ENCODE measurements around the gene PKDCC.

Gene PKDCC, protein sequence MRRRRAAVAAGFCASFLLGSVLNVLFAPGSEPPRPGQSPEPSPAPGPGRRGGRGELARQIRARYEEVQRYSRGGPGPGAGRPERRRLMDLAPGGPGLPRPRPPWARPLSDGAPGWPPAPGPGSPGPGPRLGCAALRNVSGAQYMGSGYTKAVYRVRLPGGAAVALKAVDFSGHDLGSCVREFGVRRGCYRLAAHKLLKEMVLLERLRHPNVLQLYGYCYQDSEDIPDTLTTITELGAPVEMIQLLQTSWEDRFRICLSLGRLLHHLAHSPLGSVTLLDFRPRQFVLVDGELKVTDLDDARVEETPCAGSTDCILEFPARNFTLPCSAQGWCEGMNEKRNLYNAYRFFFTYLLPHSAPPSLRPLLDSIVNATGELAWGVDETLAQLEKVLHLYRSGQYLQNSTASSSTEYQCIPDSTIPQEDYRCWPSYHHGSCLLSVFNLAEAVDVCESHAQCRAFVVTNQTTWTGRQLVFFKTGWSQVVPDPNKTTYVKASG

DNA sequence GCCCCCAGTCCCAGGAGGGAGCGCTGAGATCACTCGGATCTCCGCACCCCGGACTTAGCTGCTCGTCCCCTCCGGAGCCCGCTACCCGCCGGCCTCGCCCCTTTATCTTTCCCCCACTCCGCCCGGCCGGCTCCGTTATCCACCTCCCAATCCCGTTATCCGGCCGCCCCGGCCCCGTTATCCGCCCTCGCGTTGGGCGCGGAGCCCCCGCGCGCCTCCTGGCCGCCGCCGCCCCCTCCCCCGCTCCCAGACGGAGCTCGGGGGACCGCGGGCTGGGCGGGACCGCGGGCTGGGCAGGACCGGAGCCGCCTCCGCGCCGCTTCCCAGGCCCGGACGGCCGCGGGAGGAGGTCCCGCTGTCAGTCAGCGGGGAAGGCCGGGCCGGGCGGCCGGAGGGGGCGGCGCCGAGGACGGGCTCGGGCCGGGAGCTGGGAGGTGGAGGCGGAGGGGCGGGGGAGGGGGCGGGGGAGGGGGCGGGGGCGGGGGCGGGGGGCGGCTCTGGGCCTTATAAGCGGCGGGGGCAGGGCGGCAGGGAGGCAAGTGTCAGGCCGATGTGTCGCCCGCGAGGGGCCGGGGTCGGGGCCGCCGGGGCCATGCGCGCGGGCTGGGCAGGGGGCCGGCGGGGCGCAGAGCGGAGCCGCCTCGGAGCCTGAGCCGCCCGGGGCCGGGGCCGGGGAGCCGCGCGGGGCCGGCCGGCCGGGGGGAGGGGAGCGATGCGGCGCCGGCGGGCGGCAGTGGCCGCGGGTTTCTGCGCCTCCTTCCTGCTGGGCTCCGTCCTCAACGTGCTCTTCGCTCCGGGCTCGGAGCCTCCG is at the start of gene PKDCC:
PKDCC (plus strand) TSS at position 534 of the 811 bp plus-strand sequence; CDS start at position 713, 179 bp downstream.
- peak within 1 kb of the TSS; percentile 87 for H3K4me3 ChIP-seq (ENCODE audit: low read length)
- peak within 1 kb of the TSS; percentile 90 for H3K9ac ChIP-seq (ENCODE audit: low read length)
- peaks cover 13% of the 10 kb centered on the region for H3K27me3 ChIP-seq (ENCODE audit: control insufficient read depth, insufficient read depth, low read length)
- no peaks in the 10 kb centered on the region for H3K9me3 ChIP-seq (ENCODE audit: control insufficient read depth, low read depth, low read length)
- peaks cover 50% of the 10 kb centered on the region for H3K4me1 ChIP-seq (ENCODE audit: control insufficient read depth, low read depth, low read length)
- H3K27ac ChIP-seq (ENCODE audit: low read length), result peak within 1 kb of the TSS; percentile 95
- H3K36me3 ChIP-seq (ENCODE audit: control insufficient read depth, low read depth, low read length), result no peaks in the 10 kb centered on the region

DNA sequence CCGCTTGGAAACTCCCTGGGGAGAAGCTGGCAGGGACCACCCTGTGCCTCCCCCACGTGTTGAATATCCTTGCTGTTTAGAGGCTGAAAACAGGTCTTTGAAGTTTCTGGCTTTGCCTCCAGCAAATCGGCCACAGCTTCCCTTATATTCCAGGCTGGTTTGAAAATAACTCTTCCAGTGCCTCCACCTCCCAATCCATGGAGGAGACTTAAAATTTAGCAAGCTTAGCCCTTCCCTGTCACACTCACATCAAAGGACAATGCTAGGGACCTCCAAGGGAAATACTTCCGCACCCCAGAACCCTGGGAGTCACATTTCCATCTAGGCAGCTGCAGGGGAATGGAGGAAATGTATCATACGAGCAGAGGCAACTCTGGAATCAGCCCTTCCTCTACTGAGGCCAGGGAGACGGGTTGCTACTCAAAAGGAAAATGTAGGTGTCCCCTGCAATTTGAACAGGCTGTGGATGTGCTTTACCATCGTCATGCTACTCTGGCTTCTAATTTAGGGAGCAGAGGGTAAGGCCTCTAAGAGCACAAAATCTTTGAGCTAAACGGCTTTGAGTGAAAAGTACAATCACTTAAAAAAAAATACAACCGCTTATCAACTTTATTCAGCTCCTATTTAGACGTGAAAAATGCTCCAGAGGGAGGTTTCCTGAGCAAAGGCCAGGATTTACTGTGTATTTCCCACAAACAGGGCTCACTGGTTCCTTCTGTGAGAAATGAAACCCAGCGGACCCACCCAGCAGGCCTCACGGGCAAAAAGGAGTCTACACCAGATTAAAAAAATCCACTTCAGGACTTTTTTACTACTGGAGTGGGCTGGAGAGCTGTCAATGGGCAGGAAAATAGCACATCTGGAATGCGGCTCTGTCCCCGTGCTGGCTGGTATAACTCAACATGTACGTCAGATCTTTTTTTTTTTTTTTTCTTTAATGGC is 49.4 kb upstream of the PKDCC start:
- Histone ChIP-seq H3K27me3 (ENCODE audit: control insufficient read depth, insufficient read depth, low read length) (no peaks in the 10 kb centered on the region), H3K27ac (ENCODE audit: low read length) (no peak overlapping the region), H3K9ac (ENCODE audit: low read length) (no peak overlapping the region), H3K4me3 (ENCODE audit: low read length) (no peak overlapping the region), H3K36me3 (ENCODE audit: control insufficient read depth, low read depth, low read length) (no peaks in the 10 kb centered on the region), H3K9me3 (ENCODE audit: control insufficient read depth, low read depth, low read length) (no peaks in the 10 kb centered on the region), H3K4me1 (ENCODE audit: control insufficient read depth, low read depth, low read length) (peaks cover 7% of the 10 kb centered on the region)

DNA sequence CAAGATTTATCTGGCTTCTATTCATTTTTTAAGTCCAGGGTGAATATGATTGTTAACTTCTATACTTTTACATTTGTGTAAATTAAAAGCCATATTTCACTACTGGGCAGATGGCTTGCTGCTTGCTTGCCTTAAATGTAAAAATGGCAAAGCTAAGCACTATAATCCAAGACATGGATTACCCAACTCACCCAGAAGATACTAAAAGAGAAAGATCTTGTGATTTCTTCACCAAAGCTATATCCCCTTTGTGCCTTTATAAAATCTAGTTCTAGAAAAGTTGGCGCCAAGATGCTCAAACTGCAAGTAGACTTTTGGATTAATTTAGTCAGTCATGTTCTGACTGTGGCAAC is 48.7 kb upstream of the PKDCC start:
- H3K9ac ChIP-seq (ENCODE audit: low read length), result no peak overlapping the region
- H3K36me3 ChIP-seq (ENCODE audit: control insufficient read depth, low read depth, low read length), result no peaks in the 10 kb centered on the region
- no peak overlapping the region for H3K4me3 ChIP-seq (ENCODE audit: low read length)
- H3K27ac ChIP-seq (ENCODE audit: low read length), result no peak overlapping the region
- H3K27me3 ChIP-seq (ENCODE audit: control insufficient read depth, insufficient read depth, low read length), result no peaks in the 10 kb centered on the region
- no peaks in the 10 kb centered on the region for H3K9me3 ChIP-seq (ENCODE audit: control insufficient read depth, low read depth, low read length)
- H3K4me1 ChIP-seq (ENCODE audit: control insufficient read depth, low read depth, low read length), result peaks cover 7% of the 10 kb centered on the region

DNA sequence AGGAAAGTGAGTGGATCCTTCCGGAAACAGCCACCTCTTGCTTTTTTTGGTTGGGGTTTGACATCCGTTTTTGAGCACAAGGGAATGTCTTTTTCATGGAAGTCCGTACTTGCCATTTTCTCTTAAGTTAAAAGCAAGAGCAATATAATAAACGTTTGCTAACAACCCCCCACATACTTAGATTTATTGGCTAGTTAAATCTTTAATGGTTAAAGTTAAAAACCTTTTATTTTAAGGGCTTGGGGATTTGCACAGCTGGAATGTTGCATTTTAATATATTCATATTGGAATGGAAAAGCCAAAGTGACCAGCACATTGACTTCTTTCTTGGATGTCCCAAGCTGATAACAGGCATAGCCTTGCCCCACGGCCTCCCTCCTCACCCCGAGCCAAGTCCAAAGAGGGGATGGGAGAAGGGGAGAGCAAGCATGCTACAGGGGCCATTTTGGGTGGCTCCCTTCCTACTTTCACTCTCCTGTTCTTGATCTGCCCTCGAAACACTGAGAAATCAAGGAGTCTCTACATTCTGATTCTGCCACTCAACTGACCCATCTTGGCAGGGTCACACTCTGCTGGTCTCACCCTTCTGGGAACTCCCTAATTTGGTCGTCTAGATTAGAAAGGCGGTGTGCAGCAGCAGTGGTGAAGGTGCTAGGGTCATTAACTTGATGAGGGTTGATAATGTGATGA is 48.1 kb upstream of the PKDCC start:
- Histone ChIP-seq H3K9me3 (ENCODE audit: control insufficient read depth, low read depth, low read length) (no peaks in the 10 kb centered on the region), H3K4me3 (ENCODE audit: low read length) (no peak overlapping the region), H3K27ac (ENCODE audit: low read length) (no peak overlapping the region), H3K9ac (ENCODE audit: low read length) (no peak overlapping the region), H3K27me3 (ENCODE audit: control insufficient read depth, insufficient read depth, low read length) (no peaks in the 10 kb centered on the region), H3K36me3 (ENCODE audit: control insufficient read depth, low read depth, low read length) (no peaks in the 10 kb centered on the region), H3K4me1 (ENCODE audit: control insufficient read depth, low read depth, low read length) (peaks cover 7% of the 10 kb centered on the region)

DNA sequence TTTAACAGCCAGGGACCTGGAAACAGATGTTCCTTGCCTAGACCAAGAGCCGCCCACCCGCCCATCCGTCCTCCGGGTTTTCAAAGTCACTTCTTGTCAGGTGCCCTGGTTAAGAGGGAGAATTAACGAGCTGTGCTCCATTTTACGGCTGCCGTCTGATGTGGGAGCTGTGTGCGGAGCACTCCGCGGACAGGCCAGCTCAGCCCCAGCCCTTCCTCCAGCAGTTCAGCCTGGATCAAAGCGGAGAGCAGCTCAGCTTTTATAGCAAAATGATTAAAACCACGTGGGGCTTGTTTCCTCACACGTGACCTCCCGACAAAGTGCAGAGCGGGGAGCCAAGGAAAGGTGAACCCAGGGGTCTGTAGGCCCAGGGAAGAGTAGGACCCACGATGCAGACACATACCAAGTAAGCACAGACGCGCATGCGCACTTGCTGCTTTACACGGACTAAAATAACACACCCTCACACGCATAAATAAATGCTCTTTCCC is 46.1 kb upstream of the PKDCC start:
- no peaks in the 10 kb centered on the region for H3K9me3 ChIP-seq (ENCODE audit: control insufficient read depth, low read depth, low read length)
- H3K27ac ChIP-seq (ENCODE audit: low read length), result no peak overlapping the region
- H3K36me3 ChIP-seq (ENCODE audit: control insufficient read depth, low read depth, low read length), result no peaks in the 10 kb centered on the region
- H3K4me1 ChIP-seq (ENCODE audit: control insufficient read depth, low read depth, low read length), result peaks cover 7% of the 10 kb centered on the region
- H3K27me3 ChIP-seq (ENCODE audit: control insufficient read depth, insufficient read depth, low read length), result no peaks in the 10 kb centered on the region
- H3K4me3 ChIP-seq (ENCODE audit: low read length), result no peak overlapping the region
- no peak overlapping the region for H3K9ac ChIP-seq (ENCODE audit: low read length)

DNA sequence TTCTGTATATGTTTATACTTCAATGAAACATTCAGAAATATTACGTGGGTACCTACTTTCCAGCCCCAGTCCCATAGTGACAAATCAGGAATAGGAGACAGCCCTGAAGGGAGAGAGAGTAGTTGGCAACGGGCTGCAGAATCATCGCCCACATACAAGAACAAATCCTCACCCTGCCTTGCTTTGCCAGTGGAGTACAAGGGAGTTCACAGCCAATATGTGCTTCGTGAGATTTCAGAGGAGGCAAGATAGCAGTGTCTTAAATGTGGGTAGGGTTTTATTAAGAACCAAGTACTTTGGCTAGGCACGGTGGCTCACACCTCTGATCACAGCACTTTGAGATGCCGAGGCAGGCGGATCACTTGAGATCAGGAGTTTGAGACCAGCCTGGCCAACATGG is 40.3 kb upstream of the PKDCC start:
- Histone ChIP-seq H3K27me3 (ENCODE audit: control insufficient read depth, insufficient read depth, low read length) (no peaks in the 10 kb centered on the region), H3K4me3 (ENCODE audit: low read length) (no peak overlapping the region), H3K27ac (ENCODE audit: low read length) (no peak overlapping the region), H3K9ac (ENCODE audit: low read length) (no peak overlapping the region), H3K4me1 (ENCODE audit: control insufficient read depth, low read depth, low read length) (no peaks in the 10 kb centered on the region), H3K36me3 (ENCODE audit: control insufficient read depth, low read depth, low read length) (no peaks in the 10 kb centered on the region), H3K9me3 (ENCODE audit: control insufficient read depth, low read depth, low read length) (no peaks in the 10 kb centered on the region)

DNA sequence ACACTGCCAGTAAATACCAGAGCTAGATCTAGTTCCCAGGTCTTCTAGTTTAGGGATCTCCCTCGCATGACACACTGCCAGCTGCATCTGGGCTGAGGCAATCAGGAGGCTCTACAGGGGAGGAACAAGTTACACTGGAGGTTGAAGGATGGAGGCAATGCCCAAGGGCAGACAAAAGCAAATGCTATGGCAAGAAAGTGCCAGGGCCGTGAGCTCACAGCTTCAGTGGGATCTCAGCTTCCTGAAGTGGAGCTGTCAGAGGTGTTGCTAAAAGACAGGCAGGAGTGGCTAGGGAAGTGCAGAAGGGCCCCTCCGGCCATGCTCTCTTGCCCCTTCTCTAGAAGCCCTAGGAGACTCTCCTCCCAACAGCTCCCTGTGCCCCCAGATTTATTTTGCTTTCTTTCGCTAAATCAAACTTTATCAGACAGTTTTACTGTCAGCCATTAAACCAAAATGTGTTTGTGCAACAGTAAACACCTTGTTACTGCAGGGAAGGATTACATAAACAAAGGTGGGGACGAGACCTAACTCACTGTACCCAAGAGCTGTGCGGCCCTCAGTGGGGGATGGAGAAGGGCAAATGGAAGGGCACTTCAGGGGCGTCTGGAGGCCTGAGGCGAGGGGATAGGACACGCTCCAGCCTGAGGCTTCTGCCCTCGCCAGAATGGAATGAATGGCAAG is 39.4 kb upstream of the PKDCC start:
- Histone ChIP-seq H3K27ac (ENCODE audit: low read length) (no peak overlapping the region), H3K9ac (ENCODE audit: low read length) (no peak overlapping the region), H3K4me1 (ENCODE audit: control insufficient read depth, low read depth, low read length) (no peaks in the 10 kb centered on the region), H3K36me3 (ENCODE audit: control insufficient read depth, low read depth, low read length) (no peaks in the 10 kb centered on the region), H3K9me3 (ENCODE audit: control insufficient read depth, low read depth, low read length) (no peaks in the 10 kb centered on the region), H3K27me3 (ENCODE audit: control insufficient read depth, insufficient read depth, low read length) (no peaks in the 10 kb centered on the region), H3K4me3 (ENCODE audit: low read length) (no peak overlapping the region)

DNA sequence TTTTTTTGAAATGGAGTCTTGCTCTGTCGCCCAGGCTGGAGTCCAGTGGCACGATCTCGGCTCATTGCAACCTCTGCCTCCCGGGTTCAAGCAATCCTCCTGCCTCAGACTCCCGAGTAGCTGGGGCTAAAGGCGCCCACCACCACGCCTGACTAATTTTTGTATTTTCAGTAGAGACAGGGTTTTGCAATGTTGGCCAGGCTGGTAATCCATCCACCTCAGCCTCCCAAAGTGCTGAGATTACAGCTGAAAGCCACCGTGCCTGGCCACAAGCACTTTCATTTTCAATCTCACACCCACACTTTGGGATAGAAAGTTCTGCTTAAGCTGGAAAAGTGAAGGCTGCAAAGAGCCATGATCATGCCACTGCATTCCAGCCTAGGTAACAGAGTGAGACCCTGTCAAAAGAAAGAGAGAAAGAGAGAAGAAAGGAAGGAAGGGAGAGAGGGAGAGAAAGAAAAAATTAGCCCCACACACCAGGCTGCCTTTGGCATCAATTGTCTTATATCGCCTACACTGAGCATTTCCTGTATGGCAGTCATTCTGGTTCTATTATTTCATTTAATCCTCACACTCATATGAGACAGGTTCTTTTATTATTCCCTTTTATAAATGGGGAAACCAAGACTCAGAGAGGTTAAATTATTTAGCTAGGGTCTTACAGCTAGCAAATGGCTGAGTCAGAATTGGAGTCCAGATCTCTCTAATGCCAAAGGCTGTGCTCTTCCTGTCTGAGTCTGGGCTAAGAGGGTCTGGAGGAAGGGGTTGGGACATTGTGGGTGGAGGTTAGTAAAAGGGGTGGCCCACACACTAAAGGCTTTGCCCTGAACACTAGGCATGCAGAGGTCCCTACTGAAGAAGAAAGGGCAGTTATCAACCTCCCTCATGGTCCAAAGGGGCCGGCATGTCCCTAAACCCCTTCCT is 37.9 kb upstream of the PKDCC start:
- Histone ChIP-seq H3K9ac (ENCODE audit: low read length) (no peak overlapping the region), H3K27ac (ENCODE audit: low read length) (no peak overlapping the region), H3K36me3 (ENCODE audit: control insufficient read depth, low read depth, low read length) (no peaks in the 10 kb centered on the region), H3K9me3 (ENCODE audit: control insufficient read depth, low read depth, low read length) (no peaks in the 10 kb centered on the region), H3K4me3 (ENCODE audit: low read length) (no peak overlapping the region), H3K27me3 (ENCODE audit: control insufficient read depth, insufficient read depth, low read length) (no peaks in the 10 kb centered on the region), H3K4me1 (ENCODE audit: control insufficient read depth, low read depth, low read length) (no peaks in the 10 kb centered on the region)

DNA sequence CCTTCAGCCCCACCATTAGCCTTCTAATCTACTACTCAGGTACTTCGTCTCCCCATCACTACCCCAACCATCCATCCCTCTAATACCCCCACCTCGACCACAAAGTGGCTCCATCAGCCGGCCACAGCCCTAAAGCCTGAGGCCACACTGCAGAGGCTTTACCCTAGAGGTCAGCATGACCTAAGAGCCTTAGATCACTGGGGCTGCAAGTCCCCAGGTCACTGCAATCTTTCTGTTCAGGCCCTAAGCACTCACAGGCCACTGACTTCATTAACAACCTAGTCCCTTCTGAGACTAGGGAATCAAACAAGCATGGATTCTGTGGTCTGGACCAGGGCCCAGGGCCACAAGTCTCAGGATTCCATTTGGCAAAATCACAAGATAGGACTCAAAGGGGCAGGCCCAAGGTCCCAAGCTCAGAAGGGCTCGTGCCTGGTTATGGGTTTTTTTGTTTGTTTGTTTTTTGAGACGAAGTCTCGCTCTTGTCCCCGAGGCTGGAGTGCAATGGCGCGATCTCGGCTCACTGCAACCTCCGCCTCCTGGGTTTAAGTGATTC is 37.0 kb upstream of the PKDCC start:
- H3K9ac ChIP-seq (ENCODE audit: low read length), result no peak overlapping the region
- no peak overlapping the region for H3K27ac ChIP-seq (ENCODE audit: low read length)
- H3K9me3 ChIP-seq (ENCODE audit: control insufficient read depth, low read depth, low read length), result no peaks in the 10 kb centered on the region
- no peaks in the 10 kb centered on the region for H3K27me3 ChIP-seq (ENCODE audit: control insufficient read depth, insufficient read depth, low read length)
- no peak overlapping the region for H3K4me3 ChIP-seq (ENCODE audit: low read length)
- no peaks in the 10 kb centered on the region for H3K36me3 ChIP-seq (ENCODE audit: control insufficient read depth, low read depth, low read length)
- H3K4me1 ChIP-seq (ENCODE audit: control insufficient read depth, low read depth, low read length), result no peaks in the 10 kb centered on the region
